ENCODE measurements around the gene ATP8B4.

The ATP8B4 gene

GRCh38 chr15:49848282-49848724 lies 270.7 kb downstream of the ATP8B4 start:
- no peak for ATAC-seq

GRCh38 chr15:49847423-49848281 lies 271.4 kb downstream of the ATP8B4 start:
- ATAC-seq, result no peak

- no peak for ATAC-seq
Measured at GRCh38 chr15:49844390-49844789, 274.6 kb downstream of the ATP8B4 start.

GRCh38 chr15:49843725-49844124 lies 275.3 kb downstream of the ATP8B4 start:
- ATAC-seq, result no peak

- ATAC-seq, result no peak
Measured at GRCh38 chr15:49842031-49842730, 276.9 kb downstream of the ATP8B4 start.

GRCh38 chr15:49832511-49832910 lies 286.5 kb downstream of the ATP8B4 start:
- ATAC-seq, result no peak

GRCh38 chr15:49831206-49831965 lies 287.6 kb downstream of the ATP8B4 start:
- ATAC-seq, result no peak

GRCh38 chr15:49830391-49830790 lies 288.6 kb downstream of the ATP8B4 start:
- ATAC-seq, result no peak

GRCh38 chr15:49827311-49827710 lies 291.7 kb downstream of the ATP8B4 start:
- ATAC-seq, result no peak

- ATAC-seq, result no peak
Measured at GRCh38 chr15:49826640-49827234, 292.3 kb downstream of the ATP8B4 start.

- ATAC-seq, result no peak
Measured at GRCh38 chr15:49824775-49825099, 294.3 kb downstream of the ATP8B4 start.

GRCh38 chr15:49823987-49824774 lies 294.9 kb downstream of the ATP8B4 start:
- no peak for ATAC-seq

GRCh38 chr15:49817100-49817499 lies 301.9 kb downstream of the ATP8B4 start:
- no peak for ATAC-seq

GRCh38 chr15:49815950-49816349 lies 303.1 kb downstream of the ATP8B4 start:
- ATAC-seq, result no peak

- ATAC-seq, result no peak
Measured at GRCh38 chr15:49815526-49815925, 303.5 kb downstream of the ATP8B4 start.

- no peak for ATAC-seq
Measured at GRCh38 chr15:49814709-49815108, 304.3 kb downstream of the ATP8B4 start.

GRCh38 chr15:49813625-49814024 lies 305.4 kb downstream of the ATP8B4 start:
- ATAC-seq, result no peak

- no peak for ATAC-seq
Measured at GRCh38 chr15:49810720-49811119, 308.3 kb downstream of the ATP8B4 start.

- no peak for ATAC-seq
Measured at GRCh38 chr15:49809894-49810609, 309.0 kb downstream of the ATP8B4 start.

- ATAC-seq, result no peak
Measured at GRCh38 chr15:49808341-49808740, 310.7 kb downstream of the ATP8B4 start.

All from activated CD4-positive, CD25-positive, alpha-beta regulatory T cell treated with anti-CD3 and anti-CD28 coated beads, Interleukin-2, amount 50 U/mL, for 24 hours (primary cell).